Medulla oblongata (tissue), 1 donor: Measurements from ENCODE around the gene FAM240A.
"Not testable (repeated sequence)": the region's sequence is repeated elsewhere in the genome, so short reads cannot be mapped to it uniquely, and the experiment has no call there.

Experiments
- DNase-seq: peaks from one replicate; pipeline ENCODE4 v3.0.0-alpha.2; 2015; ENCODE audit errors: extremely low spot score

The FAM240A gene

DNA sequence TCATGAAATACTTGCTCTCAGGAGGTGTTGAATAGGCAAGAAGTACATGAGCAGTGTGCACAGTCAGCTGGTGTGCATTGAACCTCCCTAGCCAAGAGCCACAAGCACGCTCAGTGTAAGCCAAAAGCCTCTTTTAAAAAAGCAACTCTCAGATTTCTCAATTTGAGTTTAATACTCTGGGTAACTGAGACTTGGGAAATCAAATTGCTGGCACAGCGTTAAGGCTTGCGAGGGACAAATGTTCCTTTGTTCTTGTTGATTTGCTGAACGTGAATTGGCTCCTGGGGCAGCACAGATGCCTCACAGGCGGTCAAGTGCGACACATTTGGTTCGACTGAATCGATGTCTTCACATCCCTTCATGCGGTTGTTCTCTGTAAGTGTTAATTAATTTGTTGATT lies at the start of gene FAM240A:
FAM240A (plus strand) TSS at position 202 of the 400 bp plus-strand sequence; CDS start at position 361, 159 bp downstream.
- peak; percentile 65 for DNase-seq

DNA sequence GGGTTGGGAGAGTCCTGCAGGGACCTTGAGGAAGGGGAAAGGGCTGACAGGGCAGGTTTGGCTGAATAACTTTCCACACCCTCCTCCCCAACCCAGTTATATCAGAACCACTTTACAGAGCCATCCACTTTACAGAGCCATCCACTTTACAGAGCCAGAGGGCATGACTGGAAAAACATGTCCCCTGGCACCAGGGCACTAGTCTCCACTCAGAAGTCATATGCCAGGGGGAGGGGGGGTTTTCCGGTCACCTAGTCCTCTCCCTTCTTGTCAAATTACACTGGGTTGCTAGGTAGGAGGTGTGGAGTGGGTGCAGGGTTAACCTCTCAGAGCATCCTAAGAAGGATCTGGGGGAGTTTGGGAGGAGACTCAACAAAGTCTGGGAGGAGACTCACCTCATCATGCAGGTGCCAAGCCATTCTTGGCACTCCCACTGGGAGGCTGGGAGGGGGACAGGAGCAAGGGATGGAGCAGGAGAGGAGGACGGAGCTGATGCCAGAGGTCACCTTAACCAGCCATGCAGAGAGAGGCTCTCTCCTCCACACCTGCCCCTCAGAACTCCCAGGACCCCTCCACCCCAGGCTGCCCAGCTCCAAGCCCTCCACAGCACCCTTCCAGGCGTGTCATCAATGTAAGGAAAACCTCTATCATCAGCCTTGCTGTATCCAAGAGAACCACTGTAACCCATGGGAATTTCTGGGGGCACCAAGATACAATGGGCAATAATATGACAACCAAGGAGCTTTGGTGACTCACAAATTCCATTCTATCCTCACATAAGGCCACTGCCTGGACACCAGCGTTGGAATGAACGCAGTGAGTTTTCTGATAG lies 47.9 kb upstream of the FAM240A start:
- no peak for DNase-seq

DNA sequence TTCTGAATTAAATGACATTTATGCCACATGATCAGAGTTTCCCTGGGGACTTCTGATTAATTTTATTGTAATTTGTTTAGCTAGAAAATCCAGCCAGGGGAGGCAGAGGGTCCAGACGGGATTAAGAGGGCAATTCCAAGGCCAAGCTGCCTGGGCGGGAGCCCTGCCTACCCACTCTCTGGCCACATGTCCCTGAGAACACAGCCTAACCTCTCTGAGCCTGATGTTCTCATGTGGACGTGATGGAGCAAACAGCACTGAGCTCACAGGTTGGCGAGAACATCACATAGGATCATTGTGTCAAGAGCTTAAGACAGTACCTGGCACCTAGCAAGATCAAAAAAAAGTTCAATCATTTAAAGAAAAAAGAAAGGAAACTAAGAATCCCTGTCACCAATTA lies 47.2 kb upstream of the FAM240A start:
- DNase-seq, result no peak

DNA sequence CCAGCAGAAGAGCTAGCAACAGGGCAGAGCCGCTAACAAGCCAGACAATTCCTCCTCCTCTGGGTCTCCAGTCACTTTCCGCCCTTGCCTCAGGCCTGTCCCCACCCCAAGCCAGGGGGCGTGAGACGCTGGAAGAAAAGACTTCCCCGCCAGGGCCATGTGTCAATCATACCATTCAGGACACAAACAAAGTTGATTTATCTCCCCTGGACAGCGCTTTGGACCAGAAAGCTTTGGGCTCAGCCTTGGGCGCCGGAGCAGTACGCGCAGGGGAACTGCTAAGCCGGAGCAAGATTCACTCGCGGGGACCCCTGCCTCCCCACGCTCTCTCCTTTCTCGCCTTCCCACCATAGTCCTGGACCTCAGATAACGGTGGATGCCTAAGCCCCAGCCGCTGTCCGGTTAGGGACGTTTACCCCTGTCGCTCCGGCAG lies 46.7 kb upstream of the FAM240A start:
- DNase-seq, result no peak

DNA sequence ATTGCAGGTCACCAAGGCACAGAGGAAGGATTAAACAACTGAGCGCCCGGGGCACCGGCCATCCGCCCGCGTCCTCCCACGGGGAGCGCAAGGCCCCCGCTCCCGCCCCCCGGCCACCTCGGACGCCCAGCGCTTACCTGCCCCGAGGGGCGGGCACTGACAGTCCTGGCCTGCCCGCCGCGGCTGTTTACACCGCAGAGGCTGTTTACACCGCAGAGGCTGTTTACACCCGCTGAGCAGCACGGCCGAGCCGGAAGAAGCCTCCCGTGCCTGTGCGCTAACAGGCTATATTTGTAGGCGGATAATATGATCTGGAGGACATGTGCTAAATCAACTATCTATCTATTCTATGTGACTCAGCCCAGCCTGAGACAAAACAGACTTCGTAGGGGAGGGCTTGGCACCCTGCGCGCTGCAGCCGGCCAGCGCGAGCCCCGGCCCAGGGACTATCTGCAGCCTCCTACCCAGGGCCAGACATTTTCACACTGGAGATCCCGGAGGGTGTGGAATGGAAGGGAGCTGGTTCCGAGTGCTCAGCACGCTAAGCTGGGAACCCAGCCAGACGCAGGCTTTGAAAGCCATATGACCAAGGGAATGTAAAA lies 46.2 kb upstream of the FAM240A start, which contains the start of gene LRRC2:
LRRC2 (minus strand) TSS at position 263 of the 602 bp plus-strand sequence. CDS start 14,711 bp downstream, outside the sequence.
- DNase-seq, result no peak

DNA sequence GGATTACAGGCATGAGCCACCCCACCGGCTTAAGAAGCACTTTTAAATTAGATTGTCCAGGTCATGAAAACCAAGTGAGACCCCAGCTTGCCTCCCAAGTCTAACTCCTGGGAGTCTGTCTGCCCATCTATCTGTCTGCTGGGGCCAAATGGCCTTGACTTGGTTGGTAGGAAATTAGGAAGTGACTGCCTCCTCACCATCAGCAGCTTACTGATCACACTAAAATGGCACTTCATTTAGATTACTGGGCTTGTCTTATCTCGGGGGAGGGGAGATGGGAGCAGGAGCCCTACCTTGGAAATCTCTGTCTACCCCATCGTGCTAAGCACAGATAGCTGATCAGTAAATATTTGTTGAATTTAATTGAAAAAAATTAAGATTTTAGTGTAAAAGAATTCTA lies 40.6 kb upstream of the FAM240A start:
- no peak for DNase-seq

DNA sequence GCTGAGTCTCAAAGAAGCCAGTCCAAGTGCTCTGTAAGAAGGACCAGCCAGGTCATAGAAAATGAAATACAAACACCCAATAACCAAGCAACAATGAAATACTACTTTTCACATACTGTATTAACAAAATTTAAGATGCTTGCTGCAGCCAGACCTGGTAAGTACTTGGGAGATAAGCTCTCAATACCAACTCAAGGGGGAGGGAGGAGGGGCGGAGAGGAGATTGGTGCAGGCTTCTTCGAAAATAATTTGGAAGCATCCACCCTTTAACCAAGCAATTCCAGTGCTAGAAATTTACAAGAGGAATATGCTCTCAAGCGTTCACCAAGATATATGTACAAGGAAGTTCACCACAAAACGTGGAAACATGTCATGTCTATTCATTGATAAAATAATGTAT lies 38.6 kb upstream of the FAM240A start:
- no peak for DNase-seq

DNA sequence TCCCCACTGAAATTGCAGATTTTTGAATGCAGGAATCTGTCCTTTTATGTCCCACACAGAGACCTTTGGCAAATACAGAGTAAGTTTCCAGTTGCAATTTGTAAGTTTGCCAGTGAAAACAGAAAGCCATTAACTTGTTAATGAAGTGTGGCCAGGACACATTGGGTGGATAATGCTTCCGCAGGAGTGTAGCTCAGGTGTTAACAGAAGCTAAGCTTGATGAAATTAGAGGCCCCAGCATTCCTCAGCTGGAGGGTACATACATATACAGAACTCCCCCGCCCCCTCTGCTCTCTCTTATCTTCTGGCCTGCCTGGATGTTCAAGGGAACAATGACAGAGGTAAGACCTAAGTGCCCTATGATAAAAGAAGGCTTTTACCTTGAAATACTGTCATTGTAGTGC lies 38.1 kb upstream of the FAM240A start:
- no peak for DNase-seq

DNA sequence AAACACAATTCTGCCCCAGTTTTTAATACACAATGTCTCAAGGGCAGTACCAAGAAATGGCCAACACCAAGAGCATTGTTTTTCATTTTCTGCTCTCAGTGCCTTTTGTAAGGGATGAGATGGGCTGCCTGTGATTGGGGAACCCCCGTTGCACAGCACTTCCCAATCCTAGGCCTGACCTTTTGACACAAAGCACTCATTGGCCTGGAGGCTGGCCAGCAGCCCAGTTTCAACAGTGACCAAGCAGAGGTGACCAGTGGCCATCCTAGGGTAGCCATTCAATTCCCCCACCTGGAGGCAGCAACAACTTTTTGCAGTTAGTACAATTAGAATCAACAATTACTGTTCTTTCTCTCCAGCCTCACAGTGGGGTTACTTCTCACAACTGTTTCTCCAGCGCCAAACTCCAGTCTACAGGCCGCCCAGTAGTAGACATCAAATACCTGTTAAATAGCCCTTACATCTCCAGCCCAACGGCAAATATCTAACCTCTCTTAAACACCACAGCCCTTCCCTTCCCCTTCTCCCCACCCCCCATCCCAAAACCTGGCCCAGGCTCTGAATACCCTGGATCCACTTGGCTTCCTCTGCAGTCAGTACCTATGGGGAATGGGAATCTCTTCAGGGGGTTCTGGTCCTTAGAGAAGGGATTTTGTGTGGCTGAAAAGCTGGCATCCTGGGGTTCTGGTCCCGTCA lies 37.3 kb upstream of the FAM240A start:
- DNase-seq, result no peak

DNA sequence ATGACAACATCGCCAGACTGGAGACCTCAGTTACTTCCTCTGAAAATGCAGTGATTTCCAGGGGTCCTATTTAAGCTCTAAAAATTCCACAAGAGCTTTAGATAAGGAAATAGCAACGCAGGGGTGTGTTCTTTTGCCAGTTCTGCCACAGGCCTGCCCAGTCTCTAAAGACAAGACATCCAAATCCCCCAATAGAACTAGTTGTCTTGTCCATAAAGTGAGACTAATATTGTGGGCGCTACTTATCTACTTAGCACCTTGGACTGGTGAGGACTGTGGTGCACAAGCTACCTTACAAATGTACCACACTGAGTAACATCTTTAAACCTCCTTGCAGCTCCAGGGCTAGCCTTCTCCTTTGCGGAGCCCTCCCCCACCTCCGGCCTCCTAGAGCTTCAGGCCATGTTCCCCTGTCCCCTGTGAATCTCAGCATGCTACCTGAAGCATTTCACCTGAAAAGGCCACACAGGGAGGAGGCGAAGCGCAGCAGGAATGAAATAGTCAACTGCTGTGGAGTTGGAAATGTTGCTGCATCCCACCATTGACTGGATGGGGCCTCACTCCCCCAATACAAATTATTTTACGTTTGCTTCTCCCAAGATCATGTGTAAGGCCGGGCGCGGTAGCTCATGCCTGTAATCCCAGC lies 36.6 kb upstream of the FAM240A start:
- DNase-seq, result no peak

DNA sequence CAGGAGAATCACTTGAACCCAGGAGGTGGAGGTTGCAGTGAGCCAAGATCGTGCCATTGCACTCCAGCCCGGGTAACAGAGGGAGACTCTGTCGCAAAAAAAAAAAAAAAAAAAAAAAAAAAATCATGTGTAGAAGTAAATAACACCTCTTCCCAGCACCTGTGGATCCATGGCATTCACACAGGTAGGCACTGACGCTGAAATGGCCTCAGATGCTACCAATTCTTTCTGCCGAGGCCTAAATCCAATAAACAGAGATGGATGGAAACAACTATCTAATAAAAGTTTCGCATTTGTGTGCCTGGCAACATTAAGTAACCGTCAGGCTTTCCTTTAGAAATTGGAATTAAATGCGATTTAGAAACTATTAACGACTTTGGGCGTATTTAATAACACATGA lies 35.9 kb upstream of the FAM240A start:
- no peak for DNase-seq

DNA sequence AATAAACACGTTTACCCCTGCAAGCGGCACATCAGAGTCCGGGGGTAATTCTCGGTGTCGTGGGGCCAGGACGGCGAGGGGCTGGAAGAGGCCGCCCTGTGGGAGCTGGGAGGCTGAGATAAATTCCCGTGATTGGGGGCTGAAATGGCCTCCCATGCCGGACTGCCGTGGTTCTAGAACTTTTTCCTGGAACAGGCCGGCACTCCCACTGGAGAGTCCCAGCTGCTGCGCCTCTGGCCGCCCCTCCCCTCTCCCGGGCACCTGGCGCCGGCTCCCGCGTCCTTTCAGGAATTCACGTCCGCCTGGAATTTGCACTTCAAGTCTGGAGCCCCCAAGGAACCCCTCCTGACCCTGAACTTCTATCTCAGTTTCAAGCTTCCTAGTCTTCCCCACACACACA lies 35.4 kb upstream of the FAM240A start:
- no peak for DNase-seq

DNA sequence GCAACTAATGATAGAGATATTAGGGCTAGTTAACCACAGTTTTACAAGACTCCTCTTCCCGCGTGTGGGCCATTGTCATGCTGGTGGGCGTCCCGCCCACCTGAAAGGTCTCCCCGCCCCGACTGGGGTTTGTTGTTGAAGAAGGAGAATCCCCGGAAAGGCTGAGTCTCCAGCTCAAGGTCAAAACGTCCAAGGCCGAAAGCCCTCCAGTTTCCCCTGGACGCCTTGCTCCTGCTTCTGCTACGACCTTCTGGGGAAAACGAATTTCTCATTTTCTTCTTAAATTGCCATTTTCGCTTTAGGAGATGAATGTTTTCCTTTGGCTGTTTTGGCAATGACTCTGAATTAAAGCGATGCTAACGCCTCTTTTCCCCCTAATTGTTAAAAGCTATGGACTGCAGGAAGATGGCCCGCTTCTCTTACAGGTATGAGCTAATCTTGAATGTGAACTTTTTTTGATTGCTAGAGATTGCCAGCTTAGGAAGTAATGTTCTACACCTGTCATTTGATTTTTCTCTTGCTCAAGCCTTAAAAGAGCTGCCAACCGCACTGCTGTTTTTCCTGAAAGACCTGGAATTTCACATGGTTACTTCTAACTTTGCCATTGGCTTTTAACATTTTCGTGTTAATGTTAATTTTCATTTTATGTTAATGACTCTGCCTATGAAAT lies 34.6 kb upstream of the FAM240A start:
- not testable (repeated sequence) for DNase-seq

DNA sequence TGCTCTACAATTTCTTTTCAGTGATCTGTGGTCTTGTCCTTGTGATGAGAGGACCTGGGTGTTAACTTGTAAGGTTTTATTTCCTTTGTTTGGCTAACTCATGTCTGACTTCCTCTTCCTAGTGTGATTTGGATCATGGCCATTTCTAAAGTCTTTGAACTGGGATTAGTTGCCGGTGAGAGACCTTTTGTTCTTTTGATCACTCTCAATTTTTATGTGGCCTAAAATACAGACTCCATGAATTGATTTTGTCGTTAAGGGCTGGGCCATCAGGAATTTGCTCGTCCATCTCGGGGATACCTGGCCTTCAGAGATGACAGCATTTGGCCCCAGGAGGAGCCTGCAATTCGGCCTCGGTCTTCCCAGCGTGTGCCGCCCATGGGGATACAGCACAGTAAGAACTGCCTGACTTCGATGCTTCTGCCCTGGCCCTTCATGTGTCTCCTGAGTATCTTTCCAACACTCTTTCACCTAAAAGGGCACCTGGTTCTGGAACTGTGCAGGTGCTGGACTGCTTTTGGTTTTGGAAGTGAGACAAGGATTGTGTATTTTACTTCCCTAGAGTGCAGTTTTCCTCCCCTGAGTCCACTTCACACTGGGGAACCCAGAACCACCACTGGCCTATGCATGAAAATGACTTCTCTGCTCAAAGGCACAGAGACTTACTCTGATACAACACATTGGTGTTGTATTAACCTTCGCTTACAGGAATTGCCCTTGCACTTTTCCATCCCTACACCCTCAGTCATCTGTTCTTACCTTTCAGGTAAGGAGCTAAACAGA lies 33.2 kb upstream of the FAM240A start:
- DNase-seq, result no peak

DNA sequence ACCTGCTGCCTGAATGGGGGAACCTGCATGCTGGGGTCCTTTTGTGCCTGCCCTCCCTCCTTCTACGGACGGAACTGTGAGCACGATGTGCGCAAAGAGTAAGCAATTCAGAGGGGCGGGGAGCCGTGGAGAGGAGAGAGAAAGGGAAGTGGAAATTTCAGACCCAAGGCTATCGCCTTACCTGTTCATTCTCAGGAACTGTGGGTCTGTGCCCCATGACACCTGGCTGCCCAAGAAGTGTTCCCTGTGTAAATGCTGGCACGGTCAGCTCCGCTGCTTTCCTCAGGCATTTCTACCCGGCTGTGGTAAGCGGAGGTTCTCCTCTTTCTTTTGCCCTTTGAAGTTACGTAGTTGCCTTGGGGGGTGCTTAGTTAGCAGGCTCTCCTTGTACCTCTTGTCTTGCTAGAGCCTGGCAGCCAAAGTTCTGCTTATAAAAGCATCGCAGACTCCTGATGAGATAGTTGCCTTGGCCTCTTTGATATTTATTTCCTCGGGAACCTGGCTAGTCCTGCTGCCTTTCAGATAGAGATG lies 32.5 kb upstream of the FAM240A start:
- no peak for DNase-seq

DNA sequence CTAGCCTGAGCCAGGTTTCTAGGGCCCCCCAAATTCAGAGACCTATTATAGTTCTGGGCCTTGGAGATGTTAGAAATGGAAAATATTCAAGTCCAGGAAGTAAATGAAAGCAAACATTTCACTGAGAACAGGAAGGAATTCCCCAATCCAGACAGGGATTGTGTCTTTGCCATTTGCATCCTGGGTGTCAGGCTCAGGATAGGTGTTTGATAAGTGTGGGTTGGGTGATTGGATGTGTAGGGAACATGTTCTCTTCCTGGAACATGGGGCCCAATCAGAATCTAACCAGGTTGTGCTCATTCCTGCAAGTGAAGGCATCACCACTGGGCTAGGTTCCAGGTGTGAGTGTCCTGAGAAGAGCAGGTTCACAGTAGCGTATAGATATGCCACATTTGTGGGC lies 31.6 kb upstream of the FAM240A start:
- no peak for DNase-seq

DNA sequence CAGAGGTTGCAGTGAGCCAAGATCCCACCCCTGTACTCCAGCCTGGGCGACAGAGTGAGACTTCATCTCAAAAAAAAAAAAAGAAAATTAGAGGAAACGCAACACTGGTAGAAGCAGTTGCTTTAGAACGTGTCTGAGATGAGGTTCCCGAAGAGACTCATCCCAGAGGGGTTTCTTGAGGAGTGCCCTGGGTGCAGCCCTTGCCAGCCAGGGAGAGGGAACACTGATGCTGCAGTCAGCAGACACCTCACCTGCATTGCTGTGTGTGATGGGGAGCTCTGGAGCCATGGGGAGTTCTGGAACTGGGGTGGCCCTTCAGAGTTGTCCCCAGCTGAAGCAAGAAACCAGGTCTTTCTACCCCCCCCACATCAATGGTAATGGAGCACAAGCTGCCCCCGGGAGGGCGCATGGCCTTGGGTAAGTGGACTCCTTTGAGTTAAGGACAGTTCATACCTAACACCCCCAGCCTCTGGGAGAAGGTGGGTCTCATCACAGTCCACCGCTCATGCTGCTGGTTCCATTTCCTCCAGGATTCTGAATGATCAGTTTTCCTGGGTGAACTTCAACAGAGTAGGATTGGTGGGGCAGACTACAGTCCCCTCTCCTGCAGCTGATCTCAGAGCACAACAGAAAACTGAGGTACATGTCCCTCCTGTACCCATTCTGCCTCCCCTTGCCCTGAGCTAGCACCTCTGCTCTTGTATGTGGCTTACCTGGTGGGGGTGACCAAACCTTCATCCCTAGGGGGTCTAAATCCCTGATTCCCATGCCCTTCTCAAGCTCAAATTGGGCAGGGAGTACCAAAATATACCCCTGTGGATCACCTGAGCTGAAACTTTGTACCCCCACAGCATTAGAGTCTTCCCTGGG lies 27.5 kb upstream of the FAM240A start:
- DNase-seq, result no peak

DNA sequence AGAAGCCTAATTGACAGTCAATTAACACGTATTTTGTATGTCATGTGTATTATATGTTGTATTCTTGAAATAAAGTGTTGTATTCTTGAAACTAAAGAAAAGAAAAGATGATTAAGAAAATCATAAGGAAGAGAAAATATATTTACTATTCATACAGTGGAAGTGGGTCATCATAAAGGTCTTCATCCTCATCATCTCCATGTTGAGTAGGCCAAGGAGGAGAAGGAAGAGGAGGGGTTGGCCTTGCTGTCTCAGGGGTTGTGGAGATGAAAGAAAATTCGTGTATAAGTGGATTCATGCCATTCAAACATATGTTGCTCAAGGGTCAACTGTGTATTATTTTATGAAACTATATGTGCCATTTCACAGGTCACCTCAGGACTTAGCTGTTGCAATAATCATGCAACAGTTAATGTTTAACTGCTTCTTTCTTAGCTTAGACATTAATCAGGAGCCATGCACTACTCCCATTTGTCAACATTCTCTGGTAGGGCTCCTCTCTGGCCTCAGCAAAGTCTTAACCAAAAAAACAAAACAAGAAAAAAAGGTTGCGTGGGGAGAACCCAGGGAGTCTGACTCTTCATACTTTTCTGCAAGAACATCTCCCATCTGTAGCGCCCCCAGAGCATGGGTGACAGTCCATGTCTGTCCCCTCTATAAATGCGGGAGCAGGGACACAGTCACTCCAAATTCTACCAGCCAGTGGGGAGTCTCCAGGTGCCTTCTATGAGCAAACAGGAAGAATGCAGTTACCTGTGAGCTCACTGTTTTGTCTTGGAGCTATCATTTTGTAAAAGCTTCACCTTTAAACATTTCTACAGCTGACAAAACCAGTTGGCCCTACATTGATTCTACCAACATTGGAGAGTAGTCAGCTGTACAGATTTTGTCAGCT lies 26.3 kb upstream of the FAM240A start:
- no peak for DNase-seq
